ENCODE data around the gene GPC5.
"Not testable (repeated sequence)": the region's sequence is repeated elsewhere in the genome, so short reads cannot be mapped to it uniquely, and the experiment has no call there.

GPC5 gene

DNA sequence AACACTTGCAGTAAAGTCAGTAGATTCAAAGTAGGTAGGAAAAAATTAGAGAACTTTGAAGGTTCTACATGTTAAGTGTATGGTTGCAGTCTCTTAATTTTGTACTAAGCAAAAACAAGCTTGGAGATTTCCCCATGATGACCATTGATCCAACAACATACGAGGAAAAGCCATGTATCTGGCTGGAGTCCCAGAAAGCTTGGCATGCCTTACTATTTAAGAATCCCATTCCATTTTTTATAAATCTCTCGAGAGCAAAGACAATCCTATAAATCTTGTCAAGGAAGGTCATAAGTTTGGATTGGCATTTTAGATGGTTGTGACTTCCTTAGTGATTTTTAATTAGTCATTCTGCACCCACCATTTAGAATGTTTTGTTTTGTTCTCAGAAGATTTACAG, 495.9 kb downstream of the GPC5 start:
- Histone ChIP-seq H3K4me1 (ENCODE audit: control insufficient read depth, insufficient read depth, low read length, unreplicated experiment) (no peaks in the 10 kb centered on the region), H3K79me2 (ENCODE audit: control insufficient read depth, insufficient read depth, low read length, unreplicated experiment) (no peaks in the 10 kb centered on the region), H3K27ac (ENCODE audit: low read depth, low read length) (no peak overlapping the region), H3K36me3 (ENCODE audit: insufficient read depth, low read length) (no peaks in the 10 kb centered on the region), H2AFZ (ENCODE audit: low read length, unreplicated experiment) (no peak overlapping the region), H3K4me3 (ENCODE audit: low read depth, low read length) (no peak overlapping the region), H3K27me3 (ENCODE audit: insufficient read depth, low read length) (no peaks in the 10 kb centered on the region)

- Histone ChIP-seq H3K27ac (ENCODE audit: low read depth, low read length) (no peak overlapping the region), H2AFZ (ENCODE audit: low read length, unreplicated experiment) (no peak overlapping the region), H3K27me3 (ENCODE audit: insufficient read depth, low read length) (no peaks in the 10 kb centered on the region), H3K4me1 (ENCODE audit: control insufficient read depth, insufficient read depth, low read length, unreplicated experiment) (no peaks in the 10 kb centered on the region), H3K36me3 (ENCODE audit: insufficient read depth, low read length) (no peaks in the 10 kb centered on the region), H3K79me2 (ENCODE audit: control insufficient read depth, insufficient read depth, low read length, unreplicated experiment) (no peaks in the 10 kb centered on the region), H3K4me3 (ENCODE audit: low read depth, low read length) (no peak overlapping the region)
Measured at GRCh38 chr13:91896547-91896946, 498.1 kb downstream of the GPC5 start.

DNA sequence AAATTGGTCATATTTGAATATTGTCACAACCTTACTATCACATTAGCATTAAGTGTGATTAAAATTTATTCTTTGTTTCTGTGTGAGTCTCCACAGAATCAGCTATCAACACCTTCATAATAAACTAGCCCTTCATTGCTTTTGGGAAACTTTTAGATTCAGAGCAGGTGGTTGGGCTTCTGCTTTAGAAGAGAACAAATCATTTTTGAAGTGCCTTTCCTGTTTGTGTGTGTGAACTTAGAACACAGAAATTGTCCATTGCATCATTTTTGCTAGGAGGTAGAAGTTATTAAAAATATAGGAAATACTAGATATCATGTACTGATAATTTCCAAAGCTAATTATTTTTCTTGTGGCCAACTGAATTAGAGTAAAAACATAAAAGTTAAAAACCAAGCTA, 500.6 kb downstream of the GPC5 start:
- H3K4me3 ChIP-seq (ENCODE audit: low read depth, low read length); H3K36me3 ChIP-seq (ENCODE audit: insufficient read depth, low read length); H3K79me2 ChIP-seq (ENCODE audit: control insufficient read depth, insufficient read depth, low read length, unreplicated experiment); H3K27me3 ChIP-seq (ENCODE audit: insufficient read depth, low read length); H2AFZ ChIP-seq (ENCODE audit: low read length, unreplicated experiment); H3K27ac ChIP-seq (ENCODE audit: low read depth, low read length); H3K4me1 ChIP-seq (ENCODE audit: control insufficient read depth, insufficient read depth, low read length, unreplicated experiment): not testable (repeated sequence)

DNA sequence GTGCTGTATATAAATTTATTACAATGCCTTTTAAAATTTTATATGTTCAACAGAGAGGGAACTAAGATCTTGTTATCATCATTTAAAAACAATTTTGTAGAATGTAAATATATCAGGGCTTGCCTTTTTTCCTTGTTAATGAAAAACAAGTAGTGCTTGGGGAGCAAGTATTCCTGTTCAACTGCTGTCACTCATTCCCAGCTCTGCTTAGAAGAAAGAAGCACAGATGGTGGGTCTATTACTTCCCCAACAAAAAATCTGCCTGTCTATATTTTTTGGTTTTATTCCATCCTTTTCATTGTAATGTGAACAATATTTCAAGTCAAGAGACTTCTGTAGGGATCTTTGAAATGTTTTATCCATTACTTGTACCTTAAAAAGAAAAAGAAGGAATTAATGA, 503.9 kb downstream of the GPC5 start:
- Histone ChIP-seq H3K4me1 (ENCODE audit: control insufficient read depth, insufficient read depth, low read length, unreplicated experiment) (no peaks in the 10 kb centered on the region), H3K36me3 (ENCODE audit: insufficient read depth, low read length) (no peaks in the 10 kb centered on the region), H3K27ac (ENCODE audit: low read depth, low read length) (no peak overlapping the region), H3K79me2 (ENCODE audit: control insufficient read depth, insufficient read depth, low read length, unreplicated experiment) (no peaks in the 10 kb centered on the region), H3K4me3 (ENCODE audit: low read depth, low read length) (no peak overlapping the region), H2AFZ (ENCODE audit: low read length, unreplicated experiment) (no peak overlapping the region), H3K27me3 (ENCODE audit: insufficient read depth, low read length) (no peaks in the 10 kb centered on the region)

DNA sequence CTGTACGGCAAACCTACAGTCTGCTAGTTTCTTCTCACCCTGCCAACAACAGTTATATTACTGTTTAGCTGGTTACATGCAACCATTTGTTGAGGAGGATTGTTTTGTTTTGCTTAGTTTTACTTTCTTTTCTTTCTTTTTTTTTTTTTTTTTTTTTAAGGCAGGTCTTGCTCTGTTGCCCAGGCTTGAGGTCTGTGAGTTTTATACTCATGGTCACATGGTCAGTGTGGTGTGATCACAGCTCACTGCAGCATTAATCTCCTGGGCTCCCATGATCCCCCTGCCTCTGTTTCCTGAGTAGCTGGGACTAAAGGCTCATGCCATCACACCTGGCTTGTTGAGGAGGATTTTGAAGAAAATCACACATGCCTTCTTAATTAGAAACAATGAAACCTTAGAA, 505.6 kb downstream of the GPC5 start:
- H3K4me1 ChIP-seq (ENCODE audit: control insufficient read depth, insufficient read depth, low read length, unreplicated experiment) = no peaks in the 10 kb centered on the region
- H2AFZ ChIP-seq (ENCODE audit: low read length, unreplicated experiment) = no peak overlapping the region
- H3K79me2 ChIP-seq (ENCODE audit: control insufficient read depth, insufficient read depth, low read length, unreplicated experiment) = no peaks in the 10 kb centered on the region
- no peaks in the 10 kb centered on the region for H3K36me3 ChIP-seq (ENCODE audit: insufficient read depth, low read length)
- no peak overlapping the region for H3K27ac ChIP-seq (ENCODE audit: low read depth, low read length)
- H3K4me3 ChIP-seq (ENCODE audit: low read depth, low read length) = no peak overlapping the region
- H3K27me3 ChIP-seq (ENCODE audit: insufficient read depth, low read length) = no peaks in the 10 kb centered on the region

GRCh38 chr13:91904597-91904996, 506.2 kb downstream of the GPC5 start:
- Histone ChIP-seq H3K27ac (ENCODE audit: low read depth, low read length) (no peak overlapping the region), H3K4me3 (ENCODE audit: low read depth, low read length) (no peak overlapping the region), H2AFZ (ENCODE audit: low read length, unreplicated experiment) (no peak overlapping the region), H3K79me2 (ENCODE audit: control insufficient read depth, insufficient read depth, low read length, unreplicated experiment) (no peaks in the 10 kb centered on the region), H3K36me3 (ENCODE audit: insufficient read depth, low read length) (no peaks in the 10 kb centered on the region), H3K27me3 (ENCODE audit: insufficient read depth, low read length) (no peaks in the 10 kb centered on the region), H3K4me1 (ENCODE audit: control insufficient read depth, insufficient read depth, low read length, unreplicated experiment) (no peaks in the 10 kb centered on the region)

DNA sequence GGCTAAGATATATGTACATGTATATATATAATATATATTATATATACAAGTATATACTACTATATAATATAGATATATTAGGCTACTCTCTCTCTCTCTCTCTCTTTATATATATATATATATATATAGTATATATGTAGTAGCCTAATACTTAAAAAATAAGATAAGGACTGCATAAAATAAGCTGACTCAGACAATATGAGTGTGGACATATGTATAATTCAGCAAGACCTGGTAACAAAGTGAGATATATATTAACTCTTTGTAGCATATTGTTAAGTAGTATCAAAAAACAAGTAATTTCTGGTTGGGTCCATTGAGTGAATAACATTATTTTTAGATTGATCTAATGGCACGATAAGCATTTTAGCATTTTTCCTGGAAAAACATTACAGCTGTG, 509.0 kb downstream of the GPC5 start:
- Histone ChIP-seq H3K36me3 (ENCODE audit: insufficient read depth, low read length) (no peaks in the 10 kb centered on the region), H3K79me2 (ENCODE audit: control insufficient read depth, insufficient read depth, low read length, unreplicated experiment) (no peaks in the 10 kb centered on the region), H3K27me3 (ENCODE audit: insufficient read depth, low read length) (no peaks in the 10 kb centered on the region), H3K4me3 (ENCODE audit: low read depth, low read length) (no peak overlapping the region), H3K27ac (ENCODE audit: low read depth, low read length) (no peak overlapping the region), H3K4me1 (ENCODE audit: control insufficient read depth, insufficient read depth, low read length, unreplicated experiment) (no peaks in the 10 kb centered on the region), H2AFZ (ENCODE audit: low read length, unreplicated experiment) (no peak overlapping the region)

- Histone ChIP-seq H3K79me2 (ENCODE audit: control insufficient read depth, insufficient read depth, low read length, unreplicated experiment) (no peaks in the 10 kb centered on the region), H3K27me3 (ENCODE audit: insufficient read depth, low read length) (no peaks in the 10 kb centered on the region), H3K27ac (ENCODE audit: low read depth, low read length) (no peak overlapping the region), H3K4me1 (ENCODE audit: control insufficient read depth, insufficient read depth, low read length, unreplicated experiment) (no peaks in the 10 kb centered on the region), H3K4me3 (ENCODE audit: low read depth, low read length) (no peak overlapping the region), H3K36me3 (ENCODE audit: insufficient read depth, low read length) (no peaks in the 10 kb centered on the region), H2AFZ (ENCODE audit: low read length, unreplicated experiment) (no peak overlapping the region)
Measured at GRCh38 chr13:91909617-91910016, 511.2 kb downstream of the GPC5 start.

- Histone ChIP-seq H3K4me3 (ENCODE audit: low read depth, low read length) (no peak overlapping the region), H2AFZ (ENCODE audit: low read length, unreplicated experiment) (no peak overlapping the region), H3K27ac (ENCODE audit: low read depth, low read length) (no peak overlapping the region), H3K27me3 (ENCODE audit: insufficient read depth, low read length) (no peaks in the 10 kb centered on the region), H3K79me2 (ENCODE audit: control insufficient read depth, insufficient read depth, low read length, unreplicated experiment) (no peaks in the 10 kb centered on the region), H3K4me1 (ENCODE audit: control insufficient read depth, insufficient read depth, low read length, unreplicated experiment) (no peaks in the 10 kb centered on the region), H3K36me3 (ENCODE audit: insufficient read depth, low read length) (no peaks in the 10 kb centered on the region)
Measured at GRCh38 chr13:91922969-91923592, 524.7 kb downstream of the GPC5 start.

GRCh38 chr13:91930687-91931086, 532.3 kb downstream of the GPC5 start:
- H3K27me3 ChIP-seq (ENCODE audit: insufficient read depth, low read length) = no peaks in the 10 kb centered on the region
- no peak overlapping the region for H2AFZ ChIP-seq (ENCODE audit: low read length, unreplicated experiment)
- no peak overlapping the region for H3K27ac ChIP-seq (ENCODE audit: low read depth, low read length)
- no peak overlapping the region for H3K4me3 ChIP-seq (ENCODE audit: low read depth, low read length)
- no peaks in the 10 kb centered on the region for H3K36me3 ChIP-seq (ENCODE audit: insufficient read depth, low read length)
- H3K79me2 ChIP-seq (ENCODE audit: control insufficient read depth, insufficient read depth, low read length, unreplicated experiment) = no peaks in the 10 kb centered on the region
- H3K4me1 ChIP-seq (ENCODE audit: control insufficient read depth, insufficient read depth, low read length, unreplicated experiment) = no peaks in the 10 kb centered on the region

- no peaks in the 10 kb centered on the region for H3K4me1 ChIP-seq (ENCODE audit: control insufficient read depth, insufficient read depth, low read length, unreplicated experiment)
- no peak overlapping the region for H3K27ac ChIP-seq (ENCODE audit: low read depth, low read length)
- no peaks in the 10 kb centered on the region for H3K36me3 ChIP-seq (ENCODE audit: insufficient read depth, low read length)
- H3K27me3 ChIP-seq (ENCODE audit: insufficient read depth, low read length) = no peaks in the 10 kb centered on the region
- no peak overlapping the region for H3K4me3 ChIP-seq (ENCODE audit: low read depth, low read length)
- H2AFZ ChIP-seq (ENCODE audit: low read length, unreplicated experiment) = no peak overlapping the region
- no peaks in the 10 kb centered on the region for H3K79me2 ChIP-seq (ENCODE audit: control insufficient read depth, insufficient read depth, low read length, unreplicated experiment)
Measured at GRCh38 chr13:91934354-91934753, 535.9 kb downstream of the GPC5 start.

Data from ACC112 (cell line).